ENCODE results near the gene MAMDC4.

DNA sequence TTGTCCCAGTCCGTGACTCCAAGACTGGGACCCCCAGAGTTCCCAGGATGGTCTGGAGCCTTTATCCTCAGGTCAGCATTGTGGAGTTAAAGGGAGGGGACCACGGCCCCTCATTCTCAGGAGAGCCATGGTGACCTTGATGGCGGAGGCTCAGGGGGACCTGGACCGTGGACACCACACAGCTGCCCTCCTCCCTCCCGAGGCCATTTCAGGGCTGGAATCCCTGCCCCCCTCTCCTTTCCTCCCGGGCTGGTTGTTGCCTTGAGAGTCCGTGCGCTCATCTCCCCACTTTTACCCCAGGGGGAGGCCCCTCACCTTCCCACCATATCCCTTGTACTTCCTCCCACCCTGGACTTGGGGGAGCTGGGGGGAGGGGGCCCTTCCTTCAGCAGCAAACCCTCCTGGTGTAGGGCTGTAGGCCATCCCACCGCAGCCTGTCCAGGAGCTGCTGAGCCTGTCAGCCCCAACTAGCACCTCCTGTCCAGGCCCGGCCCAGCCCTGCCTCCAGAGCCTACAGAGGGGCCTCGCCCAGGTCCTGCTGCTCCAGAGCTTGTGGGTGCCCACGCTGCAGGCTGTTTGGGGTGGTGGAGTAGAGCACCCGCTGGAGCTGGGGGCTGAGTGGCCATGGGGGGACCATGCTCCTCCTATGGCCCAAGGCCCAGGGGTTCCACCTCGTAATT, 24.2 kb upstream of the MAMDC4 start:
- TF ChIP-seq, protein P1, sequence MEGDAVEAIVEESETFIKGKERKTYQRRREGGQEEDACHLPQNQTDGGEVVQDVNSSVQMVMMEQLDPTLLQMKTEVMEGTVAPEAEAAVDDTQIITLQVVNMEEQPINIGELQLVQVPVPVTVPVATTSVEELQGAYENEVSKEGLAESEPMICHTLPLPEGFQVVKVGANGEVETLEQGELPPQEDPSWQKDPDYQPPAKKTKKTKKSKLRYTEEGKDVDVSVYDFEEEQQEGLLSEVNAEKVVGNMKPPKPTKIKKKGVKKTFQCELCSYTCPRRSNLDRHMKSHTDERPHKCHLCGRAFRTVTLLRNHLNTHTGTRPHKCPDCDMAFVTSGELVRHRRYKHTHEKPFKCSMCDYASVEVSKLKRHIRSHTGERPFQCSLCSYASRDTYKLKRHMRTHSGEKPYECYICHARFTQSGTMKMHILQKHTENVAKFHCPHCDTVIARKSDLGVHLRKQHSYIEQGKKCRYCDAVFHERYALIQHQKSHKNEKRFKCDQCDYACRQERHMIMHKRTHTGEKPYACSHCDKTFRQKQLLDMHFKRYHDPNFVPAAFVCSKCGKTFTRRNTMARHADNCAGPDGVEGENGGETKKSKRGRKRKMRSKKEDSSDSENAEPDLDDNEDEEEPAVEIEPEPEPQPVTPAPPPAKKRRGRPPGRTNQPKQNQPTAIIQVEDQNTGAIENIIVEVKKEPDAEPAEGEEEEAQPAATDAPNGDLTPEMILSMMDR (conservative IDR thresholded peaks at IDR 0.05) = no peak
- TF ChIP-seq ZFX (IDR thresholded peaks at IDR 0.05) = no peak
